Measurements from ENCODE around the gene SLCO2B1. TPM values are rescaled to one million over a fixed set of nuclear protein-coding genes. Genes with fewer than 3 reads are reported as not detected.

SLCO2B1 gene
- total and polyA plus RNA-seq, 2 experiments from 2014 or later, result not detected

DNA sequence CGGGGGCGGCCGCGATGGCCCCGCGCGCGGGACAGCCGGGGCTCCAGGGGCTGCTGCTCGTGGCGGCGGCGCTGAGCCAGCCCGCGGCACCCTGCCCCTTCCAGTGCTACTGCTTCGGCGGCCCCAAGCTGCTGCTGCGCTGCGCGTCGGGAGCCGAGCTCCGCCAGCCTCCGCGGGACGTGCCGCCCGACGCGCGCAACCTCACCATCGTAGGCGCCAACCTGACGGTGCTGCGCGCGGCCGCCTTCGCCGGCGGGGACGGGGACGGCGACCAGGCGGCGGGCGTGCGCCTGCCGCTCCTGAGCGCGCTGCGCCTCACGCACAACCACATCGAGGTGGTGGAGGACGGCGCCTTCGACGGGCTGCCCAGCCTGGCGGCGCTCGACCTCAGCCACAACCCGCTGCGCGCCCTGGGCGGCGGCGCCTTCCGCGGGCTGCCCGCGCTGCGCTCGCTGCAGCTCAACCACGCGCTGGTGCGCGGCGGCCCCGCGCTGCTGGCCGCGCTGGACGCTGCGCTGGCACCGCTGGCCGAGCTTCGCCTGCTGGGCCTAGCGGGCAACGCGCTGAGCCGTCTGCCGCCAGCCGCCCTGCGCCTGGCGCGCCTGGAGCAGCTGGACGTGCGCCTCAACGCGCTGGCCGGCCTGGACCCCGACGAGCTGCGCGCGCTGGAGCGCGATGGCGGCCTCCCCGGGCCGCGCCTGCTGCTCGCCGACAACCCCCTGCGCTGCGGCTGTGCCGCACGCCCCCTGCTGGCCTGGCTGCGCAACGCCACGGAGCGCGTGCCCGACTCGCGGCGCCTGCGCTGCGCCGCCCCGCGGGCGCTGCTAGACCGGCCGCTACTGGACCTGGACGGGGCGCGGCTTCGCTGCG lies 90.4 kb downstream of the SLCO2B1 start:
- TF ChIP-seq ZNF462 (CRISPR knock-in tag; IDR thresholded peaks at IDR 0.05) (no peak), ZNF114 (CRISPR knock-in tag; IDR thresholded peaks at IDR 0.05) (no peak), STAT1 (IDR thresholded peaks at IDR 0.05; ENCODE audit: unreplicated experiment) (no peak), POLR2AphosphoS5 (IDR thresholded peaks at IDR 0.05; ENCODE audit: low read depth) (peak; percentile 36; the same call in 1 of the 2 replicates), JUNB (IDR thresholded peaks at IDR 0.05; ENCODE audit: unreplicated experiment) (no peak), NANOG (IDR thresholded peaks at IDR 0.05; ENCODE audit: borderline replicate concordance) (no peak), CREB1 (CRISPR knock-in tag; IDR thresholded peaks at IDR 0.05; ENCODE audit: low read depth) (peak; percentile 59), EZH2phosphoT487 (IDR thresholded peaks at IDR 0.05; ENCODE audit: unreplicated experiment) (no peak), ZNF331 (CRISPR knock-in tag; IDR thresholded peaks at IDR 0.05; ENCODE audit: low read depth) (no peak), ETS1 (IDR thresholded peaks at IDR 0.05) (no peak)
- TF ChIP-seq, protein P1, sequence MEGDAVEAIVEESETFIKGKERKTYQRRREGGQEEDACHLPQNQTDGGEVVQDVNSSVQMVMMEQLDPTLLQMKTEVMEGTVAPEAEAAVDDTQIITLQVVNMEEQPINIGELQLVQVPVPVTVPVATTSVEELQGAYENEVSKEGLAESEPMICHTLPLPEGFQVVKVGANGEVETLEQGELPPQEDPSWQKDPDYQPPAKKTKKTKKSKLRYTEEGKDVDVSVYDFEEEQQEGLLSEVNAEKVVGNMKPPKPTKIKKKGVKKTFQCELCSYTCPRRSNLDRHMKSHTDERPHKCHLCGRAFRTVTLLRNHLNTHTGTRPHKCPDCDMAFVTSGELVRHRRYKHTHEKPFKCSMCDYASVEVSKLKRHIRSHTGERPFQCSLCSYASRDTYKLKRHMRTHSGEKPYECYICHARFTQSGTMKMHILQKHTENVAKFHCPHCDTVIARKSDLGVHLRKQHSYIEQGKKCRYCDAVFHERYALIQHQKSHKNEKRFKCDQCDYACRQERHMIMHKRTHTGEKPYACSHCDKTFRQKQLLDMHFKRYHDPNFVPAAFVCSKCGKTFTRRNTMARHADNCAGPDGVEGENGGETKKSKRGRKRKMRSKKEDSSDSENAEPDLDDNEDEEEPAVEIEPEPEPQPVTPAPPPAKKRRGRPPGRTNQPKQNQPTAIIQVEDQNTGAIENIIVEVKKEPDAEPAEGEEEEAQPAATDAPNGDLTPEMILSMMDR (conservative IDR thresholded peaks at IDR 0.05; ENCODE audit: low read depth in 2 of 2), result peak; percentile 49 to 81
- TF ChIP-seq, protein P2, sequence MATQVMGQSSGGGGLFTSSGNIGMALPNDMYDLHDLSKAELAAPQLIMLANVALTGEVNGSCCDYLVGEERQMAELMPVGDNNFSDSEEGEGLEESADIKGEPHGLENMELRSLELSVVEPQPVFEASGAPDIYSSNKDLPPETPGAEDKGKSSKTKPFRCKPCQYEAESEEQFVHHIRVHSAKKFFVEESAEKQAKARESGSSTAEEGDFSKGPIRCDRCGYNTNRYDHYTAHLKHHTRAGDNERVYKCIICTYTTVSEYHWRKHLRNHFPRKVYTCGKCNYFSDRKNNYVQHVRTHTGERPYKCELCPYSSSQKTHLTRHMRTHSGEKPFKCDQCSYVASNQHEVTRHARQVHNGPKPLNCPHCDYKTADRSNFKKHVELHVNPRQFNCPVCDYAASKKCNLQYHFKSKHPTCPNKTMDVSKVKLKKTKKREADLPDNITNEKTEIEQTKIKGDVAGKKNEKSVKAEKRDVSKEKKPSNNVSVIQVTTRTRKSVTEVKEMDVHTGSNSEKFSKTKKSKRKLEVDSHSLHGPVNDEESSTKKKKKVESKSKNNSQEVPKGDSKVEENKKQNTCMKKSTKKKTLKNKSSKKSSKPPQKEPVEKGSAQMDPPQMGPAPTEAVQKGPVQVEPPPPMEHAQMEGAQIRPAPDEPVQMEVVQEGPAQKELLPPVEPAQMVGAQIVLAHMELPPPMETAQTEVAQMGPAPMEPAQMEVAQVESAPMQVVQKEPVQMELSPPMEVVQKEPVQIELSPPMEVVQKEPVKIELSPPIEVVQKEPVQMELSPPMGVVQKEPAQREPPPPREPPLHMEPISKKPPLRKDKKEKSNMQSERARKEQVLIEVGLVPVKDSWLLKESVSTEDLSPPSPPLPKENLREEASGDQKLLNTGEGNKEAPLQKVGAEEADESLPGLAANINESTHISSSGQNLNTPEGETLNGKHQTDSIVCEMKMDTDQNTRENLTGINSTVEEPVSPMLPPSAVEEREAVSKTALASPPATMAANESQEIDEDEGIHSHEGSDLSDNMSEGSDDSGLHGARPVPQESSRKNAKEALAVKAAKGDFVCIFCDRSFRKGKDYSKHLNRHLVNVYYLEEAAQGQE (IDR thresholded peaks at IDR 0.05; ENCODE audit: unreplicated experiment), result no peak
- H3K4me1 ChIP-seq (ENCODE audit: insufficient read depth), result peaks cover 14% of the 10 kb centered on the region
- H3F3A ChIP-seq (replicated peaks; ENCODE audit: low read depth), result no peaks in the 10 kb centered on the region
- Mint-ChIP-seq H3K9me3 (no peaks in the 10 kb centered on the region), H3K4me3 (peak overlapping the region; percentile 72; the same call in 2 of the 3 replicates), H3K27ac (no peak overlapping the region), H3K4me1 (peaks cover 34% of the 10 kb centered on the region), H3K36me3 (ENCODE audit: low read depth) (no peaks in the 10 kb centered on the region), H3K27me3 (ENCODE audit: insufficient read depth, low read depth, poor library complexity) (peaks cover 48% of the 10 kb centered on the region)
- H3K36me3 ChIP-seq (ENCODE audit: insufficient read depth), result no peaks in the 10 kb centered on the region
- ATAC-seq (peak; percentile 58), DNase-seq (ENCODE audit: low spot score) (peak; percentile 84)
- H3K4me2 ChIP-seq, result peak overlapping the region; percentile 88
- H3K79me2 ChIP-seq (replicated peaks; ENCODE audit: insufficient read depth), result no peaks in the 10 kb centered on the region
- H2AFZ ChIP-seq, result no peak overlapping the region
- no peaks in the 10 kb centered on the region for H4K20me1 ChIP-seq (replicated peaks; ENCODE audit: insufficient read depth)
- H3K27me3 ChIP-seq (ENCODE audit: insufficient read depth), result peaks cover 59% of the 10 kb centered on the region
- H3K9me2 ChIP-seq (ENCODE audit: insufficient read depth), result 0 out of 2 replicates have a peak, but pooled peaks cover 2% of the 10 kb centered on the region
- peak overlapping the region; percentile 63 for H3K4me3 ChIP-seq
- H3K27ac ChIP-seq (ENCODE audit: low read depth), result no peak overlapping the region
